Measurements from ENCODE around the gene C3orf62.
"Not testable (repeated sequence)": the region's sequence is repeated elsewhere in the genome, so short reads cannot be mapped to it uniquely, and the experiment has no call there.

The C3orf62 gene

DNA sequence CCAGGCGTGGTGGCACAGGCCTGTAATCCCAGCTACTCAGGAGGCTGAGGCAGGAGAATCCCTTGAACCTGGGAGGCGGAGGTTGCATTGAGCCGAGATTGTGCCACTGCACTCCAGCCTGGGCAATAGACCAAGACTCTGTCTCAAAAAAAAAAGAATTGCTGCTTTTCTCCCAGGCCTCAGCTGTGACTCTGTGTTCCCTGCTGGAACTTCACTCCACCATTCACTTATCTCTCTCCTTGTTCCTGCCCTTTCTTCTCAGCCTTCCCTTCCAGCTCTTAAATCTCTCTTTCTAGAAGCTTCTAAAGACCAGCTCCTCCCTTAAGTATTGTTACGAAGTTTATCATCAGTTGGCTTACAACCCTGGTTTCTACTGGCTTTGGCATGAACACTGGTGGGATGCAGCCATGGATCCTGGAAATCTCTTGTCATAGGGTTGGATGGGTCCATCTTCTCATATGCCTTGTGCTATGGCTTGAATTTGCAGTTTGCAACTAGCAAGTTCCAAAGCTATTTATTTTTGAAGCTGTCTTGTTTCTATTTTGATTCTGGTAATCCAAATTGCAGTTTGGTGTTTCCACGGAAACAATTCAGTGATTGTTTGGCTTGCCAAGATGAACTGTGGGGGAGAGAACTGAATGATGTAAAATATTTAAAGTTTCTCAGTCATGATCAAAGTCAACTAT is 10.5 kb downstream of the C3orf62 start:
- no peak for DNase-seq

DNA sequence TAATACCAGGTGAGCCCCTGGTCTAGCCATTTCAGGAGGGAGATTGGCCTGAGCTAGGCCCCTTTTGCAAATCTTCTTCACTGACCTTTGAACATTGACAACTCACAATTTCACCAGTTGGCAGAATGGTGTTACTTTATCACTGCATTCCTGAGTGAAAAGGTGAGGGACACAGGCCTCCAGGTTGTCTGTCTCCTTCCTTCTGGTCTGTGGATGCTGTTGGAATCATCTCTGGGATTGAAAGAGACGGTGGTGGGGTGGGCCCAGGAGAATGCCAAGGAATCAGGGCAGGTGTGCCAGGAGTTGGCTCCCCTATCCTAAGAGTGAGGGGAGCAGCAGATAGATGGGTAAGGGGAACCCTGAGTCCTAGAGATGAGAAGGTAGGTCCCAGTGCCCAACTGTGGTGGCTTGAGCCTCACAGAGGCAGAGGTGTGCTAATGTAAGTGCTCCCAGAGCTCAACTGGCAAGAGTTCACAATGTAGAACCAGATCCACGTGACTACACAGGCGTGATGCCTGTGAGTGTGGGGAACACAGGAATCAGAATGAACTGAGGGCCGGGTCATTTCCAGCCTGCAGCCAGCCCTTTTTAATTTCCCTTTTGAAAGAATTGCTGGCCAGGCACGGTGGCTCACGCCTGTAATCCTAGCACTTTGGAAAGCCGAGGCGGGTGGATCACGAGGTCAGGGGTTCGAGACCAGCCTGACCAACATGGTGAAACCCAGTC is 11.2 kb downstream of the C3orf62 start:
- DNase-seq: no peak

DNA sequence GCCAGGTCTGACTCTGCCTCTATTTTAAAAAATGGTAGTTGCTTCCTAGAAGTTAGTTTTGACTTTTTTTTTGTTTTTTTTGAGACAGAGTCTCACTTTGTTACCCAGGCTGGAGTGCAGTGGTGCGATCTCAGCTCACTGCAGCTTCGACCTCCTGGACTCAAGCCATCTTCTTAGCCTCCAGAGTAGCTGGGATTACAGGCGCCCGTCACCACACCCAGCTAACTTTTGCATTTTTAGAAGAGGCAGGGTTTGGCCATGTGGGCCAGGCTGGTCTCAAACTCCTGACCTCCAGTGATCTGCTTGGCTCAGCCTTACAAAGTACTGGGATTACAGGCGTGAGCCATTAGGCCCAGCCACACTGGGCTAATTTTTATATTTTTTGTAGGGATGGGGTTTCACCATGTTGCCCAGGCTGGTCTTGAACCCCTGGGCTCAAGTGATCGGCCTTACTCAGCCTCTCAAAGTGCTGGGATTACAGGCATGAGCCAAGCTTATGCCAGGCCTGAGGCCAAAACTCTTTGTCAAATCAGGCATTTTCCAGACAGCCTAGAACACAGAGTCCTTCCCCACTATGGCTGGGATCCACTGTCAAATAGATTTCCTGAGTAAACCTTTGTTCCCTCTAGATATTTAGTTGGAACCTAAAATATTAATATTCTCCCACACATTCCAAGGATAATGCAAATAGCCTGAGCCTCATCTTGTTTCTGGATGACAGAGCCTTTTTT is 13.7 kb downstream of the C3orf62 start:
- no peak for DNase-seq

DNA sequence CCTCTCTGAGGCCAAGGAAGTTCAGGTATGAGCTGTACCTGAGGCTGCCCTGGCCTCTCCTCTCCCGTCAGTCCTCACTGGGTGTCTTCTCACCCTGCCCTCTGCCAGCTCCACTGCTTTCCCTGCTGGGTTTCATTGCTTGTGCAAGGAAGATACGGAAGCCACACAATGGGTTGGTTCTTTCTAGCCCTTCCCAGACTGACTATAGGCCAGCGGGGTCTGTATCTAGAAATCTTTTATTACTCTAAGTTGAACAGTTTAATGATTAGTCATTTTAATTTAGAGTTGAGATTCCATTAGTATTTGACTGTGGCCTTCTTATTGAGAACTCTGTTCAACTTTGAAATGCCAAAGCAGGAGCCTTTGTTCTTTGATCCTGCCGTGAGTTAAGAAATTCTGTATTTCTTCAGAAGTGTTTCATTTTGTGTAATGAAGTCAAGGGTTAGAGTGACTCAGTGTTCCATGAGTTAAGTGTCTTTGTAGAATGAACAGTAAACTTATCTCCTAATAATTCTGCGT is 16.2 kb downstream of the C3orf62 start:
- DNase-seq: no peak

DNA sequence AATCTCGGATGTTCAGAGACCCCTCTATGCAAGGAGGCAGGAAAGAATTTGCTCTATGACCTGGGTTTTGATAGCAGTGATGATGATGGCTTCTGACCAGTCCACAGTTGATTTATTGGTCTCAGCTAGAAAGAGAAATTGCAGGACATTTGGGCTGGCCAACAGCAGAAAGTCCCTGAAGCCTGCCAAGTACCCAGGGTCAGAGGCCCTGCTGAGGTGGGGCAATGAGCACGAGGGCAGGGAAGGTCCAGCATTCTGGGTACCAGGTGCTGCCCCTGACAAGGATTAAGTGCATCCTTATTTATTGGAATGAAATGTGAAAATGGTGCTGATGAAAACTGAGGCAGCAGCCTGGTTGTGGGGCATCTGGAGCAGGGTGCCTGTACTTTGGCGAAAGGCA is 19.8 kb downstream of the C3orf62 start:
- no peak for DNase-seq

DNA sequence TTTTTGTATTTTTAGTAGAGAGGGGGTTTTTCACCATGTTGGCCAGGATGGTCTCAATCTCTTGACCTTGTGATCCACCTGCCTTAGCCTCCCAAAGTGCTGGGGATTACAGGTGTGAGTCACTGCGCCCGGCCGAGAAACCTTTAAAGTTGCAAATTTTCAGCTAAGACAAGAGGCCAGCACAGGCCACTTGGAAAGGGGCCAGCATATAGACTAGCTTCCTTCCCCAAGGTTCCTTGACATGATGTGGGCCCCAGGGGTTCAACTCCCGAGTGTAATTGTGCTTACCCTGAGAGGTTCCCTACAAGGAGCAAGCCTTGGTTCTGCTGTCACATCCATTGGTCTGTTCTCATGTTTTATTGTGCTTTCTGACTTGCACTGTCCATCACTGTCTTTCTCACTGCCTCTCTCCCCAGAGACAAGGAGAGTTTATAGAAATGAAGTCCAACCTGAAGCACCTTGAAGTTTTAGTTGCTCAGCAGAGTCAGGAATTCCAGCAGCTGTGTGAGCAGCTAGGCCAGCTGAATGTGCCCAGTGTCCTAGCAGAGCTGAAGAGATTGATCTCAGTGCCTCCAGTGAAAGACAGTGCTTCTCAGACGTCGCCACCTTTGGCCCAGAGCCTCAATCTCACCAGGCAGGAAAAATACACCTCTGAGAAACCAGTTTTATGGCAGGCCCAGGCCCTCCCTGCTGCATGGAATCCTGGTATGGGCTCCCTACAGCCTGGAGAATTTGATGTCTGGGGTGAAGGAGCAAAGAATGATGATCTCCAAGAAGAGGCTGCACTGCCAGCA is 21.1 kb downstream of the C3orf62 start:
- DNase-seq: no peak

DNA sequence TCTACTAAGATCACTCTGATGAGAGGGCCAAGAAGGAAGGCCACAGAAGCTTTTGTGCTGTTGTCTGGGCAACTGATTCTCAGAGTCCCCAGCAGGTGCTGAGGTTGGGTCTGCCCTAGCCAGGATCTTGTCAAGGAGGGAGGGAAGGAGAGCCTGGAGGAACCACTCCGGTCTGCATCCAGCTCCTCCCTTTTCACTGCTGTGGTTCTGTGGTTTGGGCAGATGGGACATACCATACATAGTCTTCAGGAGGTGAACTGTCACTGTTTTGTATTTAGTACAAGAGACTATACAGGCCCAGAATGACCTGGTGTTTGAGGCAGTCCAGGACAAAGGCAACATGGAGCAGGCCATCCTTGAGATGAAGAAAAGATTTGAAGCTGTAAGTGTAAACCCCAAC is 21.9 kb downstream of the C3orf62 start:
- no peak for DNase-seq

DNA sequence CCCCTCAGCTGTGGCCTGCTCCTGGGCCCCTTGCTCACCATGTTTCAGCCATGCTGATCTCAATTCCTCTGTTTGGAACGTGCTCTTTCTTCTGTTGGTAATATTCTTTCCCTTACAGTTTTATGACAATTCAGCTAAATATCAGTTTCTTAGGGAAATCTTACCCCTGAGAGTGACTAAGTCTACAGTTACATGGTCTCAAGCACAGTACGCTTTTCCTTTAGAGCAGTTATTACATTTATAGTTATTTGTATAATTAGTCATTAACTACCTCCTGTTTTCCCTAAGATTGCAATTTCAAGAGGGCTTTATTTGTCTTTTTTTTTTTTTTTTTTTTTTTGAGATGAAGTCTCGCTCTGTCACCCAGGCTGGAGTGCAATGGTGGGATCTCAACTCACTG is 23.5 kb downstream of the C3orf62 start:
- no peak for DNase-seq

DNA sequence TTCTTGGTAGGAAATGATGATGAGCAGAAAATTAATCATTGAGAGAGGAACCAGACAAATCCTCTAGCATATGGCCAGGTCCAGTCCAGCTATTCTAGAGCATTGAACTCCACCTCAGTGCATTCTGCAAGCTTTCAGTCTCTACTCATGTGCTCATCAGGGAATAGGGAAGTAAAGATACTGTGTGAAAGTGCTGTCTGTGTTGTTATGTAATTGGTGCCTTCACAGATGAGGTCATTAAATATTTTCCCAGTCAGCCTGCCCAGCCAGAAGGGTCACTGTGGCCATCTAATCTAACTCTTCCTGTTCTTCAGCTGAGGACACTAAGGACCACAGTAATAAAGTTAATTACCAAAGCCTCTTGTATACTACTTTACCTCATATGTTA is 28.2 kb downstream of the C3orf62 start:
- DNase-seq: no peak

DNA sequence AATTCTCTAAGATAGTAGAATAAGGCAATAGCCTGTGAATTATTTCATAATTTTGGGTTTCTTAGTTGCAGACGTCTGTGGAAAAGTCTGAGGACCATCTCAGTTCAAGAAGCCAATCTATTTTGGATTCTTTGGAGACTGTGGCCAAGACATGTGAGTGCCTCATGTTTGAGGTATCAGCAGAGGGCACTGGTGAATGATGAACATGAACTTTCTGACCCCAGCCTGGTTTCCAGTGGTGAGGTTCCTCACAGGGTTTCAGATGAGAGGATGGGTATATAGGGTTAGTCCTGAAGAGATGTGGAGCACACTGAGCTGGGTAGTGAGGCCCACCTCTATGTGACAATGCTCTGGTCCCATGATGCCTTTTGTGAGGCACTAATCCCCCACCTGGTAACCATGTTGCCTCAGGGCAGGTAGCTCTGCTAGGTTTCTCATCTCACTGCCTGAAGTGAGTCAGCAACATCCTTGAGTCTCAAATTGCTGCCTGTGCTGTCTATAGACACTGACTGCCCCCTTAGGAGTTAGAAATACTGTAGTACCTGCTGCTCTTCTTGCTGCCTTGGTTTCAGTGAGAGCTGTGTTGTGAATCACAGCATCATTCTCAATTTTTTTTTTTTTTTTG is 32.3 kb downstream of the C3orf62 start:
- DNase-seq: no peak

DNA sequence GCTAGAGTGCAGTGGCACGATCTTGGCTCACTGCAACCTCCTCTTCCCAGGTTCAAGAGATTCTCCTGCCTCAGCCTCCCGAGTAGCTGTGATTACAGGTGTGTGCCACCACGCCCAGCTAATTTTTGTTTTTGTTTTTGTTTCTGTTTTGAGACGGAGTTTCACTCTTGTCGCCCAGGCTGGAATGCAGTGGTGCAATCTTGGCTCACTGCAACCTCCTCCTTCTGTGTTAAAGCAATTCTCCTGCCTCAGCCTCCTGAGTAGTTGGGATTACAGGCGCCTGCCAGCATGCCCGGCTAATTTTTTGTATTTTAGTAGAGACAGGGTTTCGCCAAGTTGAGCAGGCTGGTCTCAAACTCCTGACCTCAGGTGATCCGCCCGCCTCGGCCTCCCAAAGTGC is 36.9 kb downstream of the C3orf62 start:
- not testable (repeated sequence) for DNase-seq

DNA sequence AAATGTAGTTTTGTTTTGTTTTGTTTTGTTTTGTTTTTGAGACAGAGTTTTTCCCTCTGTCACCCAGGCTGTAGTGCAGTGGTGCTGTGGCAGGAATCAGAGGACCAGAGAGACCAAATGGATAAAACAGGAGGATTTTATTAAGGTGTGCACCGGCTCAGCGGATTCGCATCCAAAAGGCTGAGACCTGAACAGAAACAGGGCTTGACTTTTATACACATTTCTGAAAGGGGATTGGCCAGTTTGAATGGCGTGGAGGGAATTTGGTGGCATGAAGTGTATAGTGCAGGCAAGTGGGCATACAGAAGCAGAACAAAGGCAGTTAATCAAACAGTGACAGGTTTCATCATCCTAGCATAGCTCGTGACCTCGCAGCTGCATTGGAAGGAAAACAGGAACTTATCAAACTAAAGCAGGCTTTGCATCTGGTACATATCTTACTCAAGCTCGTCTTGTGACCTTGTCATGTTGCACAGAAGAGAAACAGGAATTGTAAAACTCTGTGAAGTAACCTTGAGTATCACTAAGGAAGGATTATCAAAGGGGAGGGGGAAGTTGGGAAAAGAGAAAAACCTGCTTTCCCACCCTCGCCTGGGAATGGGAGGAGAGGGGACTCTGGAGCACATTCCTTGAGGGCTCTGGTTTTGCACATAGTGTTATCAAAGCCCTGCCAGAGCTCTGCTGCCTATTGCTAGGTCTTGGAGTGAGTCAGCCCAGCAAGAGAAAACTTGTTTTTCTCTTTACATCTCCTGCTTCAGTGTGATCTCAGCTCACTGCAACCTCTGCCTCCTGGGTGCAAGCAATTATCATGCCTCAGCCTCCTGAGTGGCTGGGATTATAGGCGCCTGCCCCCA is 38.5 kb downstream of the C3orf62 start:
- no peak for DNase-seq

DNA sequence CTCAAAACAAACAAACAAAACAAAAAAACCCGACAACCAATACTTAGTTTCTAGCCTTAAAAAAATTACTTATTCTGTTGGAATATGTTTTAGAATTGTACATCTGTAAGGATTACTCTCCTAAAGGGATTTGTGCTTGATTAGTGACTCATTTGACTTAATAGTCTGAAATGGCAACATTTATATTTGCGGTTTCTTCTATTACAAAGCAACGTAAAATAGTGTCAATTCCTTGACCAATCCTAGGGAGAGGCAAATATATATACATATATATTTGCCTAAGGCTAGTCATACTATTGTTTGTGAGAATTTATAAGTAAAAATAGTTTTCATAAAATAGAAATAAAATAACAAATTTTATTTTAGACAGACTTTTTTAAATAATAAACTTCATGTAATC is 39.7 kb downstream of the C3orf62 start:
- DNase-seq: no peak

DNA sequence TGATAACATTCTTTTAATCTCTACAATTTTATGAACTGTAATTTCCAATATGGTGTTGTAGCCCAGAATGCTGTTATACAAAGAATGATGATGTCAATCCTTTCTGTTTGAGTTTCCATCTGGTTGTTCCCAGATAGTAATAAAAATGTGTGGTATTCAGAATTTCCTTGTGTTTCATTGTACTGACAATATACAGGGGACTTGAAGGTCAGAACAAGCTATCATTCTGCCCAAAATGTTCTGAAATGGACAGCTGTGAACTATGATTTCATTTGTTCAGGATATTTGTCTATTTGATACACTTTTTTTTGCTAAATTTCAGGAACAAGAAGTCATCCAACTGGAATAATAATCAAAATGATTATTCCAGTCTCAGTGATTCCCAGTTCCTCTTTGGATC is 40.8 kb downstream of the C3orf62 start:
- DNase-seq: no peak

DNA sequence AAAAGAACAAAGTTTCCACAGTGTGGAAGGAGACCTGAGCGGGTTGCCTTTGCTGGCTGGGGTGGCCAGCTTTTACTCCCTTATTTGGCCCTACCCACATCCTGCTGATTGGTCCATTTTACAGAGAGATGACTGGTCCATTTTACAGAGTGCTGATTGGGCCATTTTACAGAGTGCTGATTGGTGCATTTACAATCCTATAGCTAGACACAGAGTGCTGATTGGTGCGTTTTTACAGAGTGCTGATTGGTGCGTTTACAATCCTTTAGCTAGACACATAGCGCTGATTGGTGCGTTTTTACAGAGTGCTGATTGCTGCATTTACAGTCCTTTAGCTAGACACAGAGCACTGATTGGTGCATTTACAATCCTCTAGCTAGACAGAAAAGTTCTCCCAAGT is 48.2 kb downstream of the C3orf62 start:
- DNase-seq: not testable (repeated sequence)

DNA sequence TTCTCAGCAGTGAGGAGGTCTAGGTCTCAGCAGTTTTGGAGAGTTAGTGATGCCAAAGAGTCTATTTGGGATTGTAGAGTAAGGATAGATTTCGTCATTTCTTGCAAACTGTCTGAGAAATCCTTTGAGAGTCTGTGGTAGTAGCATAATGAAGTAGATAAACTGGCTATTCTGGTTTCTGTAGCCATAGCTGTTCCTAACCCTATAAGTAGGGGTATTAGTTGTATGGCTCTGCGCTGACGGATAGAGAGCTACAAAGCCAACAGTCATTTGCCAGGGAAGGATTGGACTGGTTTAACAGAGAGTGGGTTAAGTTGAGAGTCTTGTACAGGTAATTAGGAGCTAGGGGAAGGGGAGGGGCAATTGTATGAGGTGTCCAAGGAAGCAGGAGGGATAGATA is 55.0 kb downstream of the C3orf62 start:
- no peak for DNase-seq

DNA sequence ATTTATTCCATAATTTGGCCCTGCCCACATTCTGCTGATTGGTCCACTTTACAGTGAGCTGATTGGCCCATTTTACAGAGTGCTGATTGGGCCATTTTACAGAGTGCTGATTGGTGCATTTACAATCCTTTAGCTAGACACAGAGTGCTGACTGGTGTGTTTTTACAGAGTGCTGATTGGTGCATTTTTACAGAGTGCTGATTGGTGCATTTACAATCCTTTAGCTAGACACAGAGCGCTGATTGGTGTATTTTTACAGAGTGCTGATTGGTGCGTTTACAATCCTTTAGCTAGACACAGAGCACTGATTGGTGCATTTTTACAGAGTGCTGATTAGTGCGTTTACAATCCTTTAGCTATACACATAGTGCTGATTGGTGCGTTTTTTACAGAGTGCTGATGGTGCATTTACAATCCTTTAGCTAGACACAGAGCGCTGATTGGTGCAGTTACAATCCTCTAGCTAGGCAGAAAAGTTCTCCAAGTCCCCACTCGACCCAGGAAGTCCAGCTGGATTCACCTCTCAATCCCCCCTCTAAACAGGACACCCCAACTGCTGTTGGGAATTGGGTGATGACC is 56.0 kb downstream of the C3orf62 start:
- DNase-seq: not testable (repeated sequence)

DNA sequence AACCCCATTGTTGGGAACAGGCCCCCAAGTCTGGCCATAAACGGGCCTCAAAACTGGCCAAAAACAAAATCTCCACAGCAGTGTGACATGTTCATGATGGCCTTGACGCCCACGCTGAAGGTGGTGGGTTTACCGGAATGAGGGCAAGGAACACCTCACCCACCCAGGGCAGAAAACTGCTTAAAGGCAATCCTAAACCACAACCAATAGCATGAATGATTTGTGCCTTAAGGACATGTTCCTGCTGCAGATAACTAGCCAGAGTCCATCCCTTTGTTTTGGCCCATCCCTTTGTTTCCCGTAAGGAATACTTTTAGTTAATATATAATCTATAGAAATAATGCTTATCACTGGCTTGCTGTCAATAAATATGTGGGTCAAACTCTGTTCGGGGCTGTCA is 57.9 kb downstream of the C3orf62 start:
- no peak for DNase-seq
